HepG2 (cell line): ENCODE results near the gene GRM5. TPM values are rescaled to one million over a fixed set of nuclear protein-coding genes. Genes with fewer than 3 reads are reported as not detected.

ENCODE experiments used
- ATAC-seq: fragments of 200-7000 bp; cut with Tn5 transposase; 3 replicates; pipeline ENCODE4 v1.9.1; 2020; ENCODE audit warnings: mild to moderate bottlenecking, moderate library complexity
- BruUV-seq: library from RNA; stranded (reverse); fragments of 400-500 nt; replicated peaks from 2 replicates; lab custom pipeline; 2021; lab: Mats Ljungman, UMichigan
- CTCF ChIA-PET: fragments of 300-600 bp; formaldehyde crosslinking; extraction: SDS; loops from one replicate; lab custom pipeline; 2021; ENCODE audit warnings: low total read pairs, inconsistent platforms, low intra/inter-chr PET ratio; lab: Yijun Ruan, JAX
- POLR2A ChIA-PET: fragments of 350-600 bp; sonication (Branson Sonifier 250); formaldehyde crosslinking; loops from one replicate; lab custom pipeline; 2020; ENCODE audit warnings: antibody characterized with exemption, inconsistent platforms; lab: Yijun Ruan, JAX
- DNase-seq: peaks from one replicate; pipeline ENCODE4 v3.0.0-alpha.2; 2015; ENCODE audit warnings: low spot score
- FAIRE-seq: peaks from 3 replicates; lab custom pipeline; 2011; peaks lifted over from hg19 to GRCh38; lab: Jason Lieb, UNC
- H2AFZ ChIP-seq: one replicate; pipeline ENCODE4 v1.6.1; 2011; ENCODE audit warnings: low read length, inconsistent platforms
- H3K27ac ChIP-seq: fragments of 300-600 bp; 3 replicates; pipeline ENCODE4 v1.8.0; 2011; ENCODE audit warnings: mixed run types, mild to moderate bottlenecking, mixed read lengths, low read length, inconsistent platforms; ENCODE audit not compliant: insufficient read depth; ENCODE audit errors: extremely low read length
- H3K27me3 ChIP-seq, 2 experiments: fragments of 200-600 bp in 1 of 2; 2 replicates in 1 of 2; 3 replicates in 1 of 2; pipeline versions ENCODE4 v1.6.0 to v1.8.0; 2011; ENCODE audit warnings: low read length in 2 of 2, mild to moderate bottlenecking in 2 of 2, moderate library complexity in 2 of 2, inconsistent platforms in 1 of 2; ENCODE audit not compliant: insufficient read depth in 2 of 2, control insufficient read depth in 1 of 2
- H3K36me3 ChIP-seq, 2 experiments: fragments of 200-600 bp in 1 of 2; replicated peaks in 1 of 2; 2 replicates in 1 of 2; 3 replicates in 1 of 2; pipeline versions ENCODE4 v1.5.1 to v1.8.0; 2011; ENCODE audit warnings: low read length in 2 of 2, inconsistent platforms in 1 of 2; ENCODE audit not compliant: insufficient read depth in 2 of 2, control insufficient read depth in 1 of 2
- H3K4me1 ChIP-seq: 2 replicates; pipeline ENCODE4 v1.5.1; 2012; ENCODE audit warnings: low read length, inconsistent platforms; ENCODE audit not compliant: insufficient read depth
- H3K4me2 ChIP-seq: 2 replicates; pipeline ENCODE4 v1.6.0; 2011; ENCODE audit warnings: low read depth, low read length, inconsistent platforms
- H3K4me3 ChIP-seq, 3 experiments: fragments of 200-600 bp in 1 of 3; sonication (generic), shearing (Covaris generic) in 1 of 3; replicated peaks in 1 of 3; 2 replicates each; pipeline ENCODE4 v1.5.1; 2011 to 2016; ENCODE audit warnings: low read length in 3 of 3, inconsistent platforms in 2 of 3, low read depth in 2 of 3, mild to moderate bottlenecking in 2 of 3, control low read depth in 1 of 3, mixed read lengths in 1 of 3; ENCODE audit not compliant: insufficient read depth in 1 of 3
- H3K79me2 ChIP-seq: one replicate; pipeline ENCODE4 v1.6.1; 2011; ENCODE audit warnings: low read length, inconsistent platforms; ENCODE audit not compliant: insufficient read depth
- H3K9ac ChIP-seq: 2 replicates; pipeline ENCODE4 v1.6.0; 2011; ENCODE audit warnings: mild to moderate bottlenecking, low read depth, low read length, inconsistent platforms; ENCODE audit not compliant: insufficient read depth
- H3K9me3 ChIP-seq: 2 replicates; pipeline ENCODE4 v1.5.1; 2012; ENCODE audit warnings: mild to moderate bottlenecking, low read length
- H4K20me1 ChIP-seq: 2 replicates; pipeline ENCODE4 v1.6.0; 2011; ENCODE audit warnings: inconsistent platforms, mild to moderate bottlenecking, low read length, moderate library complexity; ENCODE audit not compliant: insufficient read depth
- SRSF1 ChIP-seq: fragments of 200-400 bp; formaldehyde crosslinking; optimal IDR thresholded peaks from 2 replicates; pipeline ENCODE3; 2017; ENCODE audit warnings: mild to moderate bottlenecking, low read depth, low read length, moderate library complexity
- ZNF17 ChIP-seq: sonication (generic); formaldehyde crosslinking; IDR thresholded peaks from 2 replicates; pipeline ENCODE4 v1.5.0; 2020; ENCODE audit warnings: mild to moderate bottlenecking, missing genetic modification reagents
- ZNF737 ChIP-seq: sonication (generic); formaldehyde crosslinking; IDR thresholded peaks from 2 replicates; pipeline ENCODE4 v1.5.0; 2020; ENCODE audit warnings: missing genetic modification reagents, mild to moderate bottlenecking, borderline replicate concordance
- WGBS: methylation state at CpG from one replicate; pipeline ENCODE4 v1.1.6; 2017; ENCODE audit warnings: low lambda C conversion rate; 5-methylcytosine and 5-hydroxymethylcytosine counted together
- in situ Hi-C: cut with HindIII; loops from 2 replicates; pipeline ENCODE4 v1.10.0; 2017; ENCODE audit warnings: low pct_unique_long_range_greater_than_20kb; ENCODE audit not compliant: extremely low pct_ligation_motif_present
- intact Hi-C: fragments of 100-400 bp; cut with micrococcal nuclease; formaldehyde crosslinking; loops from one replicate; pipeline ENCODE4 v1.10.0; 2022; ENCODE audit not compliant: unreplicated experiment
- polyA plus RNA-seq, 8 experiments: library from polyadenylated mRNA; depleted of rRNA in 3 of 8; stranded (reverse) in 7 of 8; unstranded in 1 of 8; fragments of >200 nt; fragmentation: Illumina TruSeq in 4 of 8; extraction: Trizol in 4 of 8; gene quantifications; 2 replicates each; pipeline versions ENCODE4 v1.2.1 to v1.2.3, GENCODE V29; 2011 to 2016; ENCODE audit warnings: low read depth in 4 of 8, missing spikeins in 1 of 8, mixed read lengths in 1 of 8; ENCODE audit not compliant: insufficient read depth in 1 of 8
- total RNA-seq, 5 experiments: library from RNA; depleted of rRNA; stranded (reverse); fragments of >200 nt; fragmentation: Illumina TruSeq; extraction: Trizol; gene quantifications; 2 replicates each; pipeline ENCODE4 v1.2.3, GENCODE V29; 2016; ENCODE audit warnings: low read depth in 1 of 5
- TF ChIP-seq, protein P1 (sequence below): sonication (generic); formaldehyde crosslinking; conservative IDR thresholded peaks from 2 replicates; pipeline ENCODE4 v1.4.0; 2020; ENCODE audit warnings: mild to moderate bottlenecking, missing genetic modification reagents, moderate library complexity

GRM5 gene
- total and polyA plus RNA-seq, 2 of the 13 experiments (the other 11 are each of a cell fraction or from before 2014, with no cell fraction given) = not detected

DNA sequence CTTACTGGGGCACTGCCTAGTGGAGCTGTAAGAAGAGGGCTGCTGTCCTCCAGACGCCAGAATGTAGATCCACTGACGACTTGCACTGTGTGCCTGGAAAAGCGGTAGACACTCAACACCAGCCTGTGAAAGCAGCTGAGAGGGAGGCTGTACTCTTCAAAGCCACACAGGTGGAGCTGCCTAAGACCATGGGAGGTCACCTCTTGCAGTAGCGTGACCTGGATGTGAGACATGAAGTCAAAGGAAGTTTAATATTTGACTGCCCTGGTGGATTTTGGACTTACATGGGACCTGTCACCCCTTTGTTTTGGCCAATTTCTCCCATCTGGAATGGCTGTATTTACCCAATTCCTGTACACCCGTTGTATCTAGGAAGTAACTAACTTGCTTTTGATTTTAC, 531.6 kb downstream of the GRM5 start:
- no peaks in the 10 kb centered on the region for H3K79me2 ChIP-seq
- H3K36me3 ChIP-seq = no peaks in the 10 kb centered on the region
- ATAC-seq (peak; percentile 88), FAIRE-seq (no peak), DNase-seq (peak; percentile 18)
- peaks cover 19% of the 10 kb centered on the region for H3K4me1 ChIP-seq
- BruUV-seq = no TSS peak
- peak overlapping the region; percentile 53 for H3K4me2 ChIP-seq
- ChIA-PET POLR2A (no interaction called here), CTCF (no interaction called here)
- H3K9me3 ChIP-seq = no peaks in the 10 kb centered on the region
- no peak overlapping the region for H2AFZ ChIP-seq
- intact Hi-C loops = no loop called here
- WGBS = 0% methylated on average over 1 of the region's 5 CpGs
- H3K27ac ChIP-seq = no peak overlapping the region
- H4K20me1 ChIP-seq = no peaks in the 10 kb centered on the region
- H3K4me3 ChIP-seq = no peak overlapping the region; a peak in 1 of 6 replicates
- no peak overlapping the region for H3K9ac ChIP-seq
- in situ Hi-C loops = loop anchor here (25.0 kb wide), 2 partner anchors 522 to 1072 kb away; no protein-coding TSS in a partner anchor
- H3K27me3 ChIP-seq = no peaks in the 10 kb centered on the region
- TF ChIP-seq ZNF737 (CRISPR knock-in tag) (no peak), SRSF1 (no peak)
- TF ChIP-seq, protein P1, sequence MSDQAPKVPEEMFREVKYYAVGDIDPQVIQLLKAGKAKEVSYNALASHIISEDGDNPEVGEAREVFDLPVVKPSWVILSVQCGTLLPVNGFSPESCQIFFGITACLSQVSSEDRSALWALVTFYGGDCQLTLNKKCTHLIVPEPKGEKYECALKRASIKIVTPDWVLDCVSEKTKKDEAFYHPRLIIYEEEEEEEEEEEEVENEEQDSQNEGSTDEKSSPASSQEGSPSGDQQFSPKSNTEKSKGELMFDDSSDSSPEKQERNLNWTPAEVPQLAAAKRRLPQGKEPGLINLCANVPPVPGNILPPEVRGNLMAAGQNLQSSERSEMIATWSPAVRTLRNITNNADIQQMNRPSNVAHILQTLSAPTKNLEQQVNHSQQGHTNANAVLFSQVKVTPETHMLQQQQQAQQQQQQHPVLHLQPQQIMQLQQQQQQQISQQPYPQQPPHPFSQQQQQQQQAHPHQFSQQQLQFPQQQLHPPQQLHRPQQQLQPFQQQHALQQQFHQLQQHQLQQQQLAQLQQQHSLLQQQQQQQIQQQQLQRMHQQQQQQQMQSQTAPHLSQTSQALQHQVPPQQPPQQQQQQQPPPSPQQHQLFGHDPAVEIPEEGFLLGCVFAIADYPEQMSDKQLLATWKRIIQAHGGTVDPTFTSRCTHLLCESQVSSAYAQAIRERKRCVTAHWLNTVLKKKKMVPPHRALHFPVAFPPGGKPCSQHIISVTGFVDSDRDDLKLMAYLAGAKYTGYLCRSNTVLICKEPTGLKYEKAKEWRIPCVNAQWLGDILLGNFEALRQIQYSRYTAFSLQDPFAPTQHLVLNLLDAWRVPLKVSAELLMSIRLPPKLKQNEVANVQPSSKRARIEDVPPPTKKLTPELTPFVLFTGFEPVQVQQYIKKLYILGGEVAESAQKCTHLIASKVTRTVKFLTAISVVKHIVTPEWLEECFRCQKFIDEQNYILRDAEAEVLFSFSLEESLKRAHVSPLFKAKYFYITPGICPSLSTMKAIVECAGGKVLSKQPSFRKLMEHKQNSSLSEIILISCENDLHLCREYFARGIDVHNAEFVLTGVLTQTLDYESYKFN (CRISPR knock-in tag) = 0 out of 2 replicates have a peak, but pooled peaks have one; percentile 29

DNA sequence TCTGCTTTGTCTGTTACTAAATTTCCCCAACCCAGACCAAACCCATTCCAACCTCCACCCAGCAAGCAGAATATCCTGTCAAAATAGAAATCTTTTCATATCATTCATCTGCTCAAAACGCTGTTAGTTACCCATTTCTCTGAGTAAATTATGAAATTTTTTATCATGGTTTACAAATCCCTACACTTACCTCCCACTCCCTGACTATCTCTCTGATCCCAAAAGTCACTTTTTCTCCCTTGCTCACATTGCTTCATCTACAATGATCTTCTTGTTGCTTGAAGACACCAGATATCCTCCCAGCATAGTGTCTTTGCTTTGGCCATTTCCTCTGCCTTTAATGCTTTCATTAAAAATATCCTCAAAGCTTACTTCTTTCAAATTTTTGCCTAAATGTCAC, 532.8 kb downstream of the GRM5 start:
- Histone ChIP-seq H3K4me2 (no peak overlapping the region), H3K27me3 (no peaks in the 10 kb centered on the region), H3K79me2 (no peaks in the 10 kb centered on the region), H3K27ac (no peak overlapping the region), H3K9ac (no peak overlapping the region), H3K9me3 (no peaks in the 10 kb centered on the region), H3K4me3 (no peak overlapping the region), H3K4me1 (peaks cover 19% of the 10 kb centered on the region), H3K36me3 (no peaks in the 10 kb centered on the region), H2AFZ (no peak overlapping the region), H4K20me1 (no peaks in the 10 kb centered on the region)
- FAIRE-seq (no peak), ATAC-seq (no peak), DNase-seq (no peak)
- no TSS peak for BruUV-seq
- in situ Hi-C loops = loop anchor here (25.0 kb wide), 2 partner anchors 521 to 1071 kb away; no protein-coding TSS in a partner anchor
- ChIA-PET CTCF (no interaction called here), POLR2A (no interaction called here)
- TF ChIP-seq ZNF17 (CRISPR knock-in tag) = no peak
- intact Hi-C loops = no loop called here
- 0% methylated on average over 1 of the region's 1 CpG for WGBS
